ENCODE results near the gene ABI3BP. TPM values are rescaled to one million over a fixed set of nuclear protein-coding genes. Genes with fewer than 3 reads are reported as not detected.

ABI3BP gene
- total RNA-seq, 4 donors from 2014 or later: 37.4 to 155 (median 112) TPM

DNA sequence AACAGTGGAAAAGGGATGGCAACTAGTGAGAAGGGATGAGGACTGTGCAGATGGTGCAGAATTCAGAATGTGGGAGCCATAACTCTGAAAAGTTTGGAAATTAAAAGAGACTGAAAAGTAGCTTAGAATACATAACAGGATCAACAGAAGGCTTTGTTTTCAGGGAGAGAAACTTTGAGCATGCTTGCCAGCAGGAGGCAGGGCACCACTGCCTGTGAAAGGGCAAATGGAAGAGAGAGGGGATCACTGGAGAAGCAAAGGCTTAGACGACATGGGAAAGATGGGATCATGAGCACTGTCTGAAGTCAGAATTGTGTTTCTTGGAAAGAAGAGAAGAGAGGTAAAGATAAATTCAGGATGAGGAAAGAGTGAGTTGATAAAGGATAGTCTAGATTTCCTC, 99.6 kb downstream of the ABI3BP start:
- TF ChIP-seq, protein P1, sequence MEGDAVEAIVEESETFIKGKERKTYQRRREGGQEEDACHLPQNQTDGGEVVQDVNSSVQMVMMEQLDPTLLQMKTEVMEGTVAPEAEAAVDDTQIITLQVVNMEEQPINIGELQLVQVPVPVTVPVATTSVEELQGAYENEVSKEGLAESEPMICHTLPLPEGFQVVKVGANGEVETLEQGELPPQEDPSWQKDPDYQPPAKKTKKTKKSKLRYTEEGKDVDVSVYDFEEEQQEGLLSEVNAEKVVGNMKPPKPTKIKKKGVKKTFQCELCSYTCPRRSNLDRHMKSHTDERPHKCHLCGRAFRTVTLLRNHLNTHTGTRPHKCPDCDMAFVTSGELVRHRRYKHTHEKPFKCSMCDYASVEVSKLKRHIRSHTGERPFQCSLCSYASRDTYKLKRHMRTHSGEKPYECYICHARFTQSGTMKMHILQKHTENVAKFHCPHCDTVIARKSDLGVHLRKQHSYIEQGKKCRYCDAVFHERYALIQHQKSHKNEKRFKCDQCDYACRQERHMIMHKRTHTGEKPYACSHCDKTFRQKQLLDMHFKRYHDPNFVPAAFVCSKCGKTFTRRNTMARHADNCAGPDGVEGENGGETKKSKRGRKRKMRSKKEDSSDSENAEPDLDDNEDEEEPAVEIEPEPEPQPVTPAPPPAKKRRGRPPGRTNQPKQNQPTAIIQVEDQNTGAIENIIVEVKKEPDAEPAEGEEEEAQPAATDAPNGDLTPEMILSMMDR (IDR thresholded peaks at IDR 0.05): no peak
- no peak for ATAC-seq (ENCODE audit: low FRiP score)
- DNase-seq (ENCODE audit: low spot score): no peak

DNA sequence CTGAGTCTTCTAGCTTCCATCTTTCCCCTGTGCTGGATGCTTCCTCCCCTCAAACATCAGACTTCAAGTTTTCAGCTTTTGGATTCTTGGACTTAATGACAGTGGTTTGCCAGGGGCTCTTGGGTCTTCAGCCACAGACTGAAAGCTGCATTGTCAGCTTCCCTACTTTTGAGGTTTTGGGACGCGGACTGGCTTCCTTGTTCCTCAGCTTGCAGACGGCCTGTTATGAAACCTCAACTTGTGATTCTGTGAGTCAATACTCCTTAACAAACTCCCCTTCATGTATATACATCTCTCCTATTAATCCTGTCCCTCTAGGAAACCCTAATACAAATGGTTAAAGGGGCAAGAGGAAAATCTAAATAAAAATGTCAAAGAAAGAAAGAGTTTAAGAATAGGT, 100.1 kb downstream of the ABI3BP start:
- DNase-seq (ENCODE audit: low spot score): no peak
- no peak for ATAC-seq (ENCODE audit: low FRiP score)

DNA sequence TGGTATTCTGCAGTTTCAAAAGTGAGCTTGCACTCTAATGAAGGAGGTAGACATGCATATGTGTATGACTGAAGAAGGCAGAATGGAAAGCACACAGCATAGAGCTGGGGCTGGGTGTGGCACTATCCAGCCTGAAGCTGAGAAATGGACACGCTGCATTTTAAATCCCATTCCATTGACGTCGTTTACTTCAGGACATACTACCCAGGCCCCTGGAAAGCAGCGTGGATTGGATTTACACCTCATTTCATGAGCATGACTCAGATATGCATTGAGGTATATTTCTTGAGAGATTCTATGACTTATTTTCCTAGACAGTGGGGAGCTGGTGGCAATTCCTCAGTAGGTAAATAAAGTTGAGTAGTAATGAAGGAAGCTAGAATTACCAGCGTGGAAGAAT, 101.4 kb downstream of the ABI3BP start:
- DNase-seq (ENCODE audit: low spot score) (no peak), ATAC-seq (ENCODE audit: low FRiP score) (no peak)
- TF ChIP-seq, protein P1 (IDR thresholded peaks at IDR 0.05): no peak

More for the DNA sequence above, 100.1 kb downstream of the ABI3BP start:
- TF ChIP-seq, protein P1 (IDR thresholded peaks at IDR 0.05): no peak

DNA sequence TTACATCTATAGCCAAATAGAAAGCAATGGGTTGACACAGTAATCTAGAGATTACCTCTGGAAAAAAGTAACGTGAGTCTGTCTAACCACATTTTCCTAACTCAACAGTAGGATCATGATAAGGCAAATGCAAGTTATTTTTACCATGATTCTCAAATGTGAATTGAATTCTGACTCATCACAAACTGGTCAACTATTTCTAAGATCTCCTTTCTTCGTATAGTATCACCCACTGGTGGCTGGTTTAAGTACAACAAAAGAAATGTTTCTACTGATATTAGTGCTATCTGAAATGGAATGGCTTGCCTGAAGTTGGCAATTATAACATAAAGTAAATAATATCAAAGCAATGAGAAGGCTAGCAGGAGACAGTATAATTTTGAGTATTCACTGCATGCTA, 102.2 kb downstream of the ABI3BP start:
- TF ChIP-seq, protein P1 (IDR thresholded peaks at IDR 0.05): no peak
- no peak for DNase-seq (ENCODE audit: low spot score)
- no peak for ATAC-seq (ENCODE audit: low FRiP score)

DNA sequence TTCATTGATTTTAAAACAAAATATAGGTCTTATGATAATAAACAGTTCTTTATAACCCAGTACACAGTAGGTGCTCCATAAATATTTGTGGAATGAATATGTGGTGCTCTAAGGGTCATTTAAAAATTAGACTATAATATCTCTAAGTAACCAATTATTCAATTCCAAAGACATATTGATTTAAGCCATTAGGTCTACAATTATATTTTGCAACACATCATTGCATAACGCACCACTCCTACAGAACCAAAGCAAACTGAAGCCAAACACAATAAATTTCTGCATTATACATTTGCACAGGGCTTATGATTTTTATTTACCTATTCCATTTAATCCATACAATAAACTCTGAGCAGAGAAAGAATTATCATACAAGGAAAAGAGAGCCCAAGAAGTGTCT, 104.3 kb downstream of the ABI3BP start:
- no peak for DNase-seq (ENCODE audit: low spot score)
- TF ChIP-seq, protein P1 (IDR thresholded peaks at IDR 0.05): no peak
- ATAC-seq (ENCODE audit: low FRiP score): no peak

DNA sequence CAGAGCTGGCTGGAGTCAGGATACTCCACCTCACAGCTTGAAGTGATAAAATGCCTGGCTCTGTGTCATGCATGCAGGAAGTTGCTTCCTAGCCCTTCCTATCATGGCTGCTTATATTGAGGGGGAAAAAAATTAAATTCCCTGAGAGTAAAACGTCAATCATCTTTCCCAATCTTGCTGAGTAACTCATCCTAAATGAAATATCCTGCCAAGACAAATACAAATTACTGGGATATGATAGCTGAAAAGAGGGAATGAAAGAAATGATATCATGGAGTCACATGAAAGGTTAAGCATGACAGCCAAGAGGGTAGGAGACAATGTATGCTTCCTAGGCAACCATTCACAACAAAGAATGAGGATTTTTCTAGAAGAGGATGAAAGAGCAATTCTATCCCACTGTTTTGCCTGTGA, 110.6 kb downstream of the ABI3BP start:
- peak; percentile 75 for ATAC-seq (ENCODE audit: low FRiP score)
- TF ChIP-seq, protein P1 (IDR thresholded peaks at IDR 0.05): no peak
- no peak for DNase-seq (ENCODE audit: low spot score)

DNA sequence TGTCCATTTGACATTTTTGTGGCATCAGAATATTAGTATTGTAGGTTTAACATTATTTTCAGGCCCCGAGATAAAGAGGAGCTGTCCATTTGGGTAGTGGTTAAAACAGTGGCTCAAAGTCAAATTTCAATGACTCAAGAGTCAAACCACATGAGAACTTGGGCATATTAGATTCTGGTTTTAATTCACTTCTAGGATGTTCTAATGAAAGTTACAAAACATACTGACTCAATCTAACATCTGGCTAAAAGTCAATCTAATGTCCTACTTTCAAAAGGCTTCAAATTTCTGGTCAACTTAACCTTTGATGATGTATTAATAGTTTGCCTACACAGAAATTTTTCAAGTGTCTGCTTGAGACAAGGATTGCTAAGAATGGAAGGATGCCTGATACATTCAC, 112.4 kb downstream of the ABI3BP start:
- TF ChIP-seq, protein P1 (IDR thresholded peaks at IDR 0.05): no peak
- DNase-seq (ENCODE audit: low spot score) (no peak), ATAC-seq (ENCODE audit: low FRiP score) (peak; percentile 53)
